Measurements from ENCODE around the gene ZNF358. TPM values are rescaled to one million over a fixed set of nuclear protein-coding genes. Genes with fewer than 3 reads are reported as not detected.
"Not testable (repeated sequence)": the region's sequence is repeated elsewhere in the genome, so short reads cannot be mapped to it uniquely, and the experiment has no call there.

Gene ZNF358
- total and polyA plus RNA-seq, 7 donors = 38.1 to 110 (median 88.9) TPM

GRCh38 chr19:7535998-7536695 is 20.2 kb downstream of the ZNF358 start:
- DNase-seq = no peak
- H3K36me3 ChIP-seq (ENCODE audit: insufficient read depth in 1 of 2, low read depth in 1 of 2) = peaks cover 3 to 49% of the 10 kb centered on the region in 2 donors
- no peaks in the 10 kb centered on the region for H3K9me3 ChIP-seq
- H3K27ac ChIP-seq = peak overlapping the region; percentile 86
- intact Hi-C loops (cut with DNase I) = loop anchor here in 1 of 2 donors (10.0 kb wide), 1 partner anchor 141 kb away; no protein-coding TSS in a partner anchor
- H3K4me3 ChIP-seq = peak overlapping the region; percentile 91
- TF ChIP-seq CTCF (IDR thresholded peaks at IDR 0.05) = no peak
- ATAC-seq = no peak
- no peaks in the 10 kb centered on the region for H3K27me3 ChIP-seq (ENCODE audit: insufficient read depth in 3 of 3, low read length in 2 of 3)
- WGBS, 3 donors = 19 to 24% (median 20%) methylated on average over 28 to 30 of the region's 30 CpGs
- H3K4me1 ChIP-seq = peaks cover 11% of the 10 kb centered on the region

GRCh38 chr19:7538990-7539389 is 23.1 kb downstream of the ZNF358 start:
- not testable (repeated sequence) for H3K27me3 ChIP-seq (ENCODE audit: insufficient read depth in 3 of 3, low read length in 2 of 3); DNase-seq; H3K9me3 ChIP-seq; ATAC-seq; H3K4me1 ChIP-seq; H3K4me3 ChIP-seq; H3K27ac ChIP-seq
- intact Hi-C loops (cut with DNase I) = loop anchor here in 1 of 2 donors (10.0 kb wide), 1 partner anchor 144 kb away; no protein-coding TSS in a partner anchor
- H3K36me3 ChIP-seq (ENCODE audit: insufficient read depth in 1 of 2, low read depth in 1 of 2) = peaks cover 7 to 70% of the 10 kb centered on the region in 2 donors
- WGBS, 3 donors = 97 to 100% (median 97%) methylated on average over 5 of the region's 5 CpGs

- H3K4me3 ChIP-seq = no peak overlapping the region
- WGBS, 3 donors = 92 to 94% (median 93%) methylated on average over 24 to 28 of the region's 28 CpGs
- no peak for TF ChIP-seq CTCF (IDR thresholded peaks at IDR 0.05)
- H3K9me3 ChIP-seq = no peaks in the 10 kb centered on the region
- H3K27me3 ChIP-seq (ENCODE audit: insufficient read depth in 3 of 3, low read length in 2 of 3) = no peaks in the 10 kb centered on the region
- intact Hi-C loops (cut with DNase I) = loop anchor here in 1 of 2 donors (10.0 kb wide), 1 partner anchor 145 kb away; no protein-coding TSS in a partner anchor
- peaks cover 7 to 78% of the 10 kb centered on the region in 2 donors for H3K36me3 ChIP-seq (ENCODE audit: insufficient read depth in 1 of 2, low read depth in 1 of 2)
- ATAC-seq (no peak), DNase-seq (no peak)
- H3K27ac ChIP-seq = no peak overlapping the region
- peaks cover 6% of the 10 kb centered on the region for H3K4me1 ChIP-seq
Observed at GRCh38 chr19:7539827-7540425, 24.0 kb downstream of the ZNF358 start.

- H3K36me3 ChIP-seq (ENCODE audit: insufficient read depth in 1 of 2, low read depth in 1 of 2) = peaks cover 7 to 85% of the 10 kb centered on the region in 2 donors
- TF ChIP-seq CTCF (IDR thresholded peaks at IDR 0.05) = no peak
- H3K4me1 ChIP-seq = peaks cover 6% of the 10 kb centered on the region
- no peaks in the 10 kb centered on the region for H3K27me3 ChIP-seq (ENCODE audit: insufficient read depth in 3 of 3, low read length in 2 of 3)
- no peak for ATAC-seq
- no peak overlapping the region for H3K4me3 ChIP-seq
- WGBS, 3 donors = 83 to 86% (median 85%) methylated on average over 37 to 39 of the region's 39 CpGs
- intact Hi-C loops (cut with DNase I) = no loop called here
- H3K9me3 ChIP-seq = no peaks in the 10 kb centered on the region
- DNase-seq = no peak
- no peak overlapping the region for H3K27ac ChIP-seq
Observed at GRCh38 chr19:7540761-7541474, 25.0 kb downstream of the ZNF358 start.

GRCh38 chr19:7541475-7541824 is 25.5 kb downstream of the ZNF358 start:
- H3K27me3 ChIP-seq (ENCODE audit: insufficient read depth in 3 of 3, low read length in 2 of 3) = no peaks in the 10 kb centered on the region
- intact Hi-C loops (cut with DNase I) = no loop called here
- TF ChIP-seq CTCF (IDR thresholded peaks at IDR 0.05) = no peak
- DNase-seq = no peak
- ATAC-seq = no peak
- no peak overlapping the region for H3K4me3 ChIP-seq
- 93 to 94% (median 93%) methylated on average over 12 to 15 of the region's 15 CpGs for WGBS, 3 donors
- peaks cover 7 to 85% of the 10 kb centered on the region in 2 donors for H3K36me3 ChIP-seq (ENCODE audit: insufficient read depth in 1 of 2, low read depth in 1 of 2)
- H3K9me3 ChIP-seq = no peaks in the 10 kb centered on the region
- H3K4me1 ChIP-seq = peaks cover 3% of the 10 kb centered on the region
- no peak overlapping the region for H3K27ac ChIP-seq

All from psoas muscle (tissue), 8 donors.